Stimulated activated CD8-positive, alpha-beta memory T cell treated with anti-CD3 and anti-CD28 coated beads, Interleukin-15, amount 100 ng/mL, for 48 hours (primary cell): Measurements from ENCODE around the gene KRT79.

ENCODE experiments used
- DNase-seq, 2 donors: peaks; one replicate each; pipeline ENCODE4 v3.0.0-alpha.2; 2020; ENCODE audit warnings: low read depth in 2 of 2

The KRT79 gene

DNA sequence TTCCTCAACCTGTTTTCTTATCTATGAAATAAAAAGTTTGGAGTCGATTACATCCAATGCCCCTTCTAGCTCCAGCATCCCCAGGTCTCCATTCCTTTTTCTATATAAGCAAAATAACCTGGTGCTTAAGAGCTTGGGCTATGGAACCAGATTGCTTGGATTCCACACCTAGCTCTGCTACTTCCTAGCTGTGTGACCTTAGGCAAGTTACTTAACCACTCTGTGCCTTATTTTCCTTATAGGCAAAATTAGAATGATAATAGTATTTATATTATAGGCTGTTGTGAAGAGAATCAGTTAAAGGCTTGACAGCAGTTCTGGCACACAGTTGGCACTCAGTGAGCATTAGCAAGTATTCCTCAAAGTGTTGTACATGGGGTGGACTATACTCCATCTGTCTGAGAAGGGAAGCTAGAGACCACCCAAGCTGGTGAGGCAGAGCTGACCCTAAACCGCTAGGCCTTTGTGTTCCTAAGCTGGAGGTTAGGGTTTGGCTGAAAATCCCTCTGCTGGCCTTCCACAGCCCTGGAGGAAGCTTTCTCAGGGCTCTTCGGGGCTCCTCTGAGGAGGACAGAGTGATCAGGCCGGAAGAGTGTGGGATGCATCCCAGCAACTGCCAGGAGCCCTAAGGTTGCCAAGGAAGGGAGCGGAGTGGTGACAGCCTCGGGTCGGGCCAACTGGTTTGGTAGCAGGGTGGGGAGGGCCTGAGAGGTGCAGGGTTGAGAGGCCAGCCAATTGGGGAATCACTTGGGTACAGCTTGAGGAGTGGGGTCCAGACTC, 14.2 kb downstream of the KRT79 start:
- DNase-seq = no peak

DNA sequence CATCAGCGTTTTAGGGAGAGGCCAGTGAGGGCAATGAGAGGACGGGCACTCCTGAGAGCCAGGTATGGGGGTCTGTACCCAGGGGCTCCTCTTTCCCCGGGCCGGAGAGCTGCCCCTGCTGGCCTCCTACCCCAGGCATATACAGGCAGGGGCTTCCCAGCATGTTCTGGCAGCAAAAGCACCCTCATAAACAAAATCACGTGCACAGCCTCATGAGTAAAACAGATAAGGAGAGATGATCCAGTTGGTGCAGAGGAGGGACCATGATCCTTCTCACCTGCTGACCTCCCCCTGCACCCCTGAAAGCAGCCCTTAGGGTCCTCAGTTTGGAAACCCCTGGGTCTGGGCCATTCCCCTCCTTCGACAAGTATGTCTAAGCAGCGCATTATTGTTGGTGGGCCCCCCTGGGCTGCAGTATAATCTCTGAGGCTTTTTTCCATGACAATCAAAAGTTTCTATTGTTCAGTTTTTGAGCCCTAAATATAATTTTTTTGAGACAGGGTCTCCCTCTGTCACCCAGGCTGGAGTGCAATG, 15.2 kb downstream of the KRT79 start:
- DNase-seq = no peak

DNA sequence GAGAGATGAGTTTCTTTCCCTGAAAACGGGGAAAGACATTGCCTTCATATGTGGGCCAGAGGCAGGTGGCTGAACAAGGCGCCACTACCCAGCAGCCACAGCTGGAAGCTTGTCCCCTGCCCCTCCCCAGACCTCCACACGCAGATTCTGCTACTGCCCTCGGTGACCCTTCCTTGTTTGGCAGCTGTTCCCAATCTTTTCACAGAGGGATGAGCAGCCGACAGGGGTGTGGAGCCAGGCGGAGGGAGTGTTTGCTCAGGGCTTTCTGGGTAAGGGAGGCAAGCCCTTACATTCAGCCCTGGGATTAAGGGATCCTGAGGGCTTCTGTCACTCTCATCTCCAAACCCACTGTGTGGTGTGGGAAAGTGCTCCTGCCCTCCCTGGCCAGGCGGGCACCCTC, 15.7 kb downstream of the KRT79 start:
- no peak for DNase-seq

DNA sequence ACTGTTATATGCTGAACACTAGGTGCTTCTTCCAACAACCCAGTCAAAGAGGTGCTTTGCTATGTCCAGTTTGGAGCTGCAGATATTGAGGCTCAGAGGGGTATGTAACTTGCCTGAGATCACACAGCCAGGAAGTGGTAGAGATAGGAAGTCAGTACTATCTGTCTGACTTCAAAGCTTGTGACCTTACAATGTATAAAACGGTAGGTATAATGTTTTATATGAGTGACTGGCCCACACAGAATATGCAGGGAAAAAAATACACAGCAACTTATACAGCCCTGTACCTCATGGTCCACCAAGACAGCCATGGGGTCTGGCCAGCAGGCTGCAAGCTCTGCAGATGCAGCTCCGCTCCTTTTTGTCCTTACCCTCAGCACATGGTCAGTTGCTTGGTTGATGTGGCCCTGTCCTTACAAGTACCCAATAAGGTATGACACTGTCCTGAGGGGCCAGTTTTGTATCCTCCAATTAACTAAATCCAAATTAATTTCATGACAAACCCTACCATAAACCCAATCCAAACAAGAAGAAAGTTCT, 16.3 kb downstream of the KRT79 start:
- no peak for DNase-seq

DNA sequence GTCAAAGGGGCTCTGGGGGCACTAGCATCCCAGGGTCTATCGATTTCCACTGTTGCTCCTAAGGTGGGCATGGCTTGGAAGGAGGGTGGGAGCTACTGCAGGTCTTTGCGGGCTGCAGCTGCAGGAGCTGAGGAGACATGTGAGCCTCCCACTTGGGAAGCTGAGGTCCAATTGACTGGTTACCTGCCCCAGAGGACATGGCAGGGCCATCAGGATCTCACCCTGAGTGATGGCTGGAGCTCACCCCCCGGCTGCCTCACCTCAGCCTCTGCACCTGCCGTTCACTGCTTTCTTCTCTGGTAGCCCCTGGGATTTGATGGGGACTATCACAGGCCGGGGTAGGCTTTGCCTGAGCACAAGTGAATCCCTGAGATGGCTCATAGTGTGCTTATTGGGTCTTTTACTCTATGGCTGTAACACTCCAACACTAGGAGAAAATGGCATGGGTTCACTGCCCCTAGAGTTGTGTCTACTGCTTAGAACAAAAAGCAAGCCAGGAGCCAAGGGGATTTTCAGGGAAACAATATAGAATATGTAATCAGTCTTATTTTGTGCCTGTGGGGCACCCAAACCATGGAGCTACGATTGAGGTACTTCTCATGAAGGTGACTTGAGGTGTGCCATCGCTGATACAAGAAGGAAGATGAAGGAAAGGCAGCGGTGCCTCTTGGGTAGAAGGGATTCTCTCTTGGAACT, 17.0 kb downstream of the KRT79 start:
- no peak for DNase-seq

DNA sequence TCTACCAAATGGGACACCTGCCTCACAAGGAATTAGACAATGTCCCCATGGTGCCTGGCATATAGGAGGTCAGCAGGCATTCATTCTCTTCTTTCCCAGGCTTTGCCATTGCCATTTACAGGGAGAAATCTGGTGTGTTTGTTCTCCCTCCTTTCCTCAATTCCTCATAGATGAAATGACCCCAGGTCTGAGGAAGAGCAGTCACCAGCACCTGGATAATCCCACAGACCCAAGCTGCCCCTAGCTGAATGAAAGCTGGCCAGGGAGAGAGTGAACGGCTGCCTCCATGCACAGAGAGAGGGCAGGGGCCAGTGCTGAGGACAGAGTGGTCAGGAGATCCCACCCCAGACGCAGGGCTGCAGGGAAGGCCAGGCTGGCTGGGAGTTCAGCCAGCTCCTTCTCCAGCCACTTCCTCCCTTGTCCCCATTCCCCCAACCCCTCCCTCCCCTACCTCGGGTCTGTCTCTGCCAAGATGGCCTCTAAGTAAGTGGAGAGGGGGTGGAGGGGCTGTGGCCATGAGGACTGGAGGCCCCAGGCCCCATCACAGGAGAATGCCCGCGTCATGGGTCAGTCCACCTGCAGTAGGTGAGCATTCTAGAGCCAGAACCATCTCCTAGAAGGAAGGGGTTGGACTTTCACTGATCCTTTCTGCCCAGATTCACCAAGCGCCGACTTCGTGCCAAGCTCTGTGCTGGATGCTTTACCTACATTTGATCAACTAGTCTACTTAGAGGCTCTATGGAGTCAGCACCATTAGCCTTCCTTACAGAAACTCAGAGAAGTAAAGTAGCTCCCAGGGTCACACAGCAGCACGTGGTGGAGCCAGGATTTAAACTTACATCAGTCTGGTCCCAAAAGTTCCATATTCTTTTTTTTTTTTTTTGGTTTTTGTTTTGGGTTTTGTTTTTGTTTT, 18.2 kb downstream of the KRT79 start:
- no peak for DNase-seq

DNA sequence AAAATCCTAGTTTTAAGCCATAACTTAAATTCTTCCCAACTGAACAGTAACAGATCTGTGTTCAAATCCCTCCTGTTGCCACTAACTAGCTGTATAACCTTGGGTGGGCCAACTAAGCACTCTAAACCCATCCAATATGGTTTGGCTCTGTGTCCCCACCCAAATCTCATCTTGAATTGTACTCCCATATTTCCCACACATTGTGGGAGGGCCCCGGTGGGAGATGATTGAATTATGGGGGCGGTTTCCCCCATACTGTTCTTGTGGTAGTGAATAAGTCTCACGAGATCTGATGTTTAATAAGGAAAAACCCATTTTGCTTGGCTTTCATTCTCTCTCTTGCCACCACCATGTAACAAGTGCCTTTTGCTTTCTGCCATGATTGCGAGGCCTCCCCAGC, 18.9 kb downstream of the KRT79 start:
- no peak for DNase-seq

DNA sequence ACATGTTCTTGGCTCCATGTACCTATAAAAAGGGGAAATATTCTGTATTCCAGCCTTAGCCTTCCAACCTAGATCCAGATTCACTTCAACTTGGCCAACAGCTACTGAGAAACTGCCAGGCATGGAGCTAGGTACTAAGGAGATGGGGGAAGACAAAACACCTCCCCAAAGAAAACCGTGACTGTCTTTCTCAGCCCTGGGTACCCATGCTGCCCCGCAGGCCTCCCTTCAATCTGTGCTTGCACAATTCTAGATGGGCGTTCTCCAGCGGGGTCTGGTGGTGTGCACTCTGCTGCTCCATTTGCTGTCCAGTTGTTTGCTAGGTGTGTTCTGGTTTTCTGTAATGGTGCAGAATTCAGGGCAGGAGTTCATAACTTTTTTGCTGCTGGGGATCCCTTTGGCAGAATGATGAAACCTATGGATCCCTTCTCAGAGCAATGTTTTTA, 19.4 kb downstream of the KRT79 start:
- DNase-seq = no peak

DNA sequence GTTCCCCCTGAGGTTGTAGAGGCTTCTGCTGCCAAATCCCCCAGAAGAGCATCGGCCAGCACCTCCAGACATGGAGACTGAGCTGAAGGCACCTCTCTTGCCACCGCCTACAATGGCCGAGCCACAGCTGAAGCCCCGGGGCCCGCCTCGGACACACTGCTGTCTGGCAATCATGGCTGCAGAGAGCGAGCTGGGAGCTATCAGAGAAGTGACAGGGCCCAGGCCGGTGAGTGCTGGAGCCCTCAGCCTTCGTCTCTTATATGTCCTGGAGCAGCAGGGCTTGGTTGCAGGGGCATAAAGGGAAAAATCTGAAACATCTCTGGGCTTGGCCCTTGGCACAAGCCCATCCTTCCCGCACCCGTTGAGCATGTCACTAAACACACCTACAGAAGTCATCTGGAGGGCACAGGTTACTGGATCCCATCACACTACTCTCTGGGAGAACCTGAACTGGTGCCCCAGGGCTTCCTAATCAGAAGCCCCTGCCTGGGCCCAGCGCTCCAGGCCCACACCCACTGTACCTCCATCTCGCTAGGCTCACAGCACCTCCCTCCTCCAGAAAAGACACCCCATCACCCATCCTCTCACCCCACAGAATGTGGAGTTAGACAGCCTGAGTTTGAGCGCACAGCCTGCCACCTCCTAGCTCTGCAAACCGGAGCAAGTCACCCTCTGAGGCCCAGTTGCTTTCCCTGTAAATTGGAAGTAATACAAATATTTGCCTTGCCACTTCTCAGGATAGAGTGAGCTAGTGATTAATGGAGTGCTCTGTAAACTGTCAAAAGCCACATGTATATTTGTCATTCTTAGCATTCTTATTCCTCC, 20.0 kb downstream of the KRT79 start, which contains the start of gene KRT4:
Gene KRT4 (minus strand): TSS at position 232 of the 825 bp plus-strand sequence. CDS start 58 bp downstream, at position 174.
- no peak for DNase-seq

DNA sequence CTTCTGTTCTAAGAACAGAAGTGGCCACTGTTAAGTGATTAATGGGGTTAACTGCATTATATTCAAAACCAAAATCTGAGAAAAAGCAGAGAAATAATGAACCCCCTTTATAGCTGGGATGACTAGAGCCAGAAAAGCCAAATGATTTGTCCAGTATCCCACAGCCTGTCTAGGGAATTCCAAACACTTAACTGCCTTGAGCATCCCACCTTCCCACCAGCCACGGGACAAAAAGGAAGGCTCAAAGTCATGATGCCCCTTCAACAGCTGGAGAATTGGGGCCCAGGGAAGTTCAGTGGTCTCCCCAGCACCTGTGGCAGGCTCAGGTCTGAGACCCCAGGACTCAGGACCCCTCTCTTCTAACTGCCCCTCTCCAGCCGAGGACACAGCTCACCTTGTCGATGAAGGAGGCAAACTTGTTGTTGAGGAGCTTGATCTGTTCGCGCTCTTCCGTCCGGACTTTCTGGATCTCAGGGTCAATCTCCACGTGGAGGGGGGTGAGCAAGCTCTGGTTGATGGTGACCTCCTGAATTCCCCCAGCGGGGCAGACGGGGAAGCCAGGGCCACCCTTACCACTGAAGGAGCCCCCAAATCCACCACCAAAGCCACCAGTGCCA, 20.8 kb downstream of the KRT79 start:
- no peak for DNase-seq

DNA sequence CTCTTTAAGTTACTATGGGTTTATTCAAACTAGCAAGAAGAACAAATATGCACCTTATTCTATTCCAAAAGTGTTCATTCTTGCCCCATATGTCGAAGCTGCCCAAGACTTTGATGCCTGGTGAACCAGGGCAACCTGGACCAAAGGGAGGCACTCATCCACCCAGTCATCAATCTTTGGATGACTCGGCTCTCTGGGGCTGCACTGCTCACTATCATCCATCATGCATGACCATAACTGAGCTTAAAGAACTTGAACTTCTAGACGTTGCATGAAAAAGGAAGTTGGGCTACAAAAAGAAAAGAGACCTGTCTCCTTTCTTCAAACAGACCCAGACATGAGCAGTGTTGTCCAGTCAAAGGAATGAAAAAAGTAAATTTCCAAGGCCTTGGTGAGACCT, 21.4 kb downstream of the KRT79 start:
- DNase-seq = no peak

DNA sequence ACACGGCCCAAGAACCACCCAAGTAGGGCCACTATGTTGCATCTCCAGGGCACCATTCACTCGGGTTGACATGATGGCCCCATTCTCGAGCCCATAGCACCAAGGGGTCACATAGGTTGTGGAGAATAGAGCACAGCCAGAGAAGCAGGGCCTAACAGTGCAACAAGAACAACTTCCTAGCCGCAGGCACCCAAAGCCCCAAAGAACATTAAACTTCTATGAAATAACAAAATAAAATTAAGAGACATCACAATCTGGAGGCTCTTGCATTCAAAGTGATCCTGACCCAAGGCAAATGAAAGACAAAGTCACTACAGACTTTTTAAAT, 22.1 kb downstream of the KRT79 start:
- no peak for DNase-seq

DNA sequence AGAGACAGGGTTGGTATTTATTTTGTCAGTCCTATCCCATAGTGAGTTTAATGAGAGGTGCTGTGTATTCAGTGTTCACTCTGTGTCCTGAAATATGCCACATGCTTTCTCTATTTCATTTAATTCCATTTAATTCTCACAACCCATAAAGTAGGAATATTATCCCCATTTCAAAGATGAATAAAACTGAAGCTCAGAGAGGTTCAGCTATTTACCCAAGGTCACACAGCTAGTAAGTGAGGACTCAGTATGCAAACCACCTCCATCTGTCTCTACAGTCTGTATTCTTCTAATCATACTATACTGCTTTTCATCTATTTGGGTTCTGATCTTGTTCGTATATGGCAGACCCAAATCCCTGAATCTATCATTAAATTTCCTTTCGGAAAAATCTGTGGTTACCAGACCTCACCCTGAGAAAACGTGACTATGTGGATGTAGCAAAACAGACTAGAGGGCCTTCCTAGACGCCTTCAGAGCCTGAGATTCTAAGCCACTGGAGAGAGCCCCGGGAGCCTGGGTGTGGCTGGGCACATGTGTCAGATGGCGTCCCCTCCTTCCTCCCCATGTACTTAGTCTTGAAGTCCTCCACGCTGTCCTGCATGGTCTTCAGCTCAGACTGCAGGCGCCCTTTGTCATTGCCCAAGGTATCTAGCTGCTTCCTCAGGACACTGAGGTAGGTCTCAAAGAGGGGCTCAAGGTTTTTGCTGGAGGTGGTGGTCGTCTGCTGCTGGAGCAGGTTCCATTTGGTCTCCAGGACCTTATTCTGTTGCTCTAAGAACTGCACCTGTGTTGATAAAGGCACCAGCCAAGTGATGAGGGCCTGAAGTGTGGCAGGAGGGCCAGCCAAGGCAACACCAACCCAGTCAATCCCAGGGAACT, 22.7 kb downstream of the KRT79 start:
- no peak for DNase-seq

DNA sequence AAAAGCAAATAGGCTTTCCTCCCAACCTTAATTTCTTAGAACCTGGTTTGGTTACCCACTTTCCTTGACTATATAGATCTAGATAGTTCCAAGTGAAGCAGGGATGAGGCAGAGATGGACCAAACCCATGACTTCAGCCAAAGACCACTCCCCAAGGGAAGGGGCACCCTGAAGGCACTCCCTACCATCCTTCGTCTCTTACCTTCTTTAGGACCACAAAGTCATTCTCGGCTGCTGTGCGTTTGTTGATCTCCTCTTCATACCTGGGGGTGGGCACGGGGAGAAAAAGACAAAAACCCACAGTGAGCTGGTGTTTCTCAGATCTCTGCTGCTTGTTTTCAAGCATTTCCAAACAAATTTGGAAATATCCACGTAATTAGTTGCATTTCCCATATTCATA, 23.6 kb downstream of the KRT79 start:
- no peak for DNase-seq

DNA sequence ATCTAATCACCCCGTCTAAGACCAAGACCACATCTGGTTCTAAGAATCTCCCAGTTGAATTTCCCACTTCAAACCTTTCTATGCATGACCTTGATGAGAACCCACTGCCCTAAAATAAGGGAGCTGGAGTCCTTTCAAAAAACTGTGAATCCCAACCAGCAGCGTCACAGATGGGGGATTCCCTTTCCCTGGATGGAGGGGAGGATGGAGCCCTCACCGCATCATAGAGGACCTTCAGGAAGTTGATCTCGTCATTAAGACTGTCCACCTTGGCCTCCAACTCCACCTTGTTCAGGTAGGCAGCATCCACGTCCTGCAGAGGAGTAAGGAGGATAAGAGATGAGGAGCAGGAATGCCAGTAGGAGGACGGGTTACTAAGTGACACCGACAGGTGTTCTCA, 24.9 kb downstream of the KRT79 start:
- no peak for DNase-seq

DNA sequence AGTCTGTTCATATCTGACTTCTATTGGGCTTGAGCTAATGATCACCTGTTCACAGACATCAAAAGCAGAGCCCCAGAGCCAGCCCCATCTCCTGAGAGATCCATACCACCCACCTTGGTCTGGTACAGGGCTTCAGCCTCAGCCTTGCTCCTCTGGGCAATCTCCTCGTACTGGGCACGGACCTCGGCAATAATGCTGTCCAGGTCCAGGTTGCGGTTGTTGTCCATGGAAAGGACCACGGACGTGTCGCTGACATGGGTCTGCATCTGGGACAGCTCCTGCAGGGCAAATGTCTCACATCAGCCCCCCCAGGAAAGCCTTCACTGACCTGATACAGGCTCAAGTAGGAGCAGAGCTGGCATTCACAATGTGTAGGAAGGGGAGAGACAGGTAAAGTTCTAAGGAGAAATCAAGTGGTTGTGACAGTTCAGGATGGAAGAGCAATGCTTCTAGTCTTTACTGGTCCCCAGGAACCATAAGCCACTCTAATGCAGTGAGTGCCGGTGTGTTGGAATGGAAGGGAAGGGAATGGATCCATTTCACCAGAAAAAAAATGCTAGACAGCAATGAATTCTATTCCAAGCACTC, 25.4 kb downstream of the KRT79 start:
- DNase-seq = no peak

DNA sequence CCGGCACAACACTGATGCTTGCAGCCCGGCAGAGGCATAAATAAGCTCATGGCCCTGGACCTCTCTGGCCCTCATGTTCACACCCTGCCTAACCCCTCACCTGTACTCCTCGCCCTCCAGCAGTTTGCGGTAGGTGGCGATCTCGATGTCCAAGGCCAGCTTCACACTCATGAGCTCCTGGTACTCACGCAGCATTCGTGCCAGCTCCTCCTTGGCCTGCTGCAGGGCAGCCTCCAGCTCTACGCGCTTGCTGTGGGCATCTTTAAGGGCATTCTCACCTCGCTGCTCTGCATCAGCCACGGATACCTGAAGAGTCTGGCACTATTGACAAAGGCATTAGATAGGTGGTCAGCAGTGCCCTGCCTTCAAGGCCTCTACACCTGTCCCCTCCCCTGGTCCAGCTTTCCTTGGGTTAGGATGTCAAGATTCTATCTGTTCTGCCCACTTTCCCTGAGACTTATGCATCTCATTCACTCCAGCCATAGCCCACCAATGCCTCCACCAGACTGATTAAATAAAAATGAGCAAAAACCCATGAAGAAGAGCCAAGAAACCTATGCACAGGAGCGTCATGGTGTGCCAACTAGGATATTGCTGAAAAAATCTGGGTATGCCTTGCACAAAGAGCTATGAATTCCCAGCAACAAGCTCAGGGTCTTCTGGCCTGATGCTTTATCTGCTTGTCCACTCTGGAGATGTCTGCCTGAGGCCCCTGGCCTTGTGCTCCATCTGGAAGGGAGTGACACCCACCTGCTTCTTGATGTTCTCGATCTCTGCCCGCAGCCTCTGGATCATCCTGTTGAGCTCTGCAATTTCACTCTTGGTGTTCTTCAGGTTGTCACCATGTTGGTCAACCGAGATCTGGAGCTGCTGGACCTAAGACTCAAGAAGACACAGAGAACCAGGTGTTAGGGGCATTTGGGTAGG, 26.3 kb downstream of the KRT79 start:
- no peak for DNase-seq
